Hepatocyte (in vitro differentiated cells): Measurements from ENCODE around the gene CHD2. TPM values are rescaled to one million over a fixed set of nuclear protein-coding genes. Genes with fewer than 3 reads are reported as not detected.

Experiments used
- DNase-seq: peaks from one replicate; pipeline ENCODE4 v3.0.0-alpha.2; 2016; ENCODE audit warnings: low spot score
- H2AFZ ChIP-seq: fragments of 200-600 bp; sonication (generic); 2 replicates; pipeline ENCODE4 v1.6.0; 2016; ENCODE audit warnings: antibody characterized with exemption, mild to moderate bottlenecking
- H3K27ac ChIP-seq: fragments of 200-600 bp; sonication (generic); 2 replicates; pipeline ENCODE4 v1.5.1; 2016; ENCODE audit warnings: mild to moderate bottlenecking
- H3K27me3 ChIP-seq: fragments of 200-600 bp; sonication (generic); 2 replicates; pipeline ENCODE4 v1.6.1; 2016
- H3K36me3 ChIP-seq: fragments of 200-600 bp; sonication (generic); replicated peaks from 2 replicates; pipeline ENCODE4 v1.5.1; 2016; ENCODE audit warnings: low read depth; ENCODE audit not compliant: insufficient read depth
- H3K4me1 ChIP-seq: fragments of 200-600 bp; sonication (generic); 2 replicates; pipeline ENCODE4 v1.5.1; 2016; ENCODE audit warnings: mild to moderate bottlenecking, moderate library complexity; ENCODE audit not compliant: insufficient read depth
- H3K4me2 ChIP-seq: fragments of 200-600 bp; sonication (generic); 2 replicates; pipeline ENCODE4 v1.6.0; 2016
- H3K4me3 ChIP-seq: fragments of 200-600 bp; sonication (generic); 2 replicates; pipeline ENCODE4 v1.5.1; 2016; ENCODE audit warnings: mild to moderate bottlenecking
- H3K79me2 ChIP-seq: fragments of 200-600 bp; sonication (generic); 2 replicates; pipeline ENCODE4 v1.6.0; 2017; ENCODE audit warnings: mild to moderate bottlenecking
- H3K9me2 ChIP-seq: fragments of 200-600 bp; sonication (generic); replicated peaks from 2 replicates; pipeline ENCODE4 v1.6.0; 2017; ENCODE audit warnings: mild to moderate bottlenecking; ENCODE audit not compliant: insufficient read depth
- H3K9me3 ChIP-seq: fragments of 200-600 bp; sonication (generic); 2 replicates; pipeline ENCODE4 v1.5.1; 2016; ENCODE audit warnings: low read depth, mild to moderate bottlenecking
- H4K20me1 ChIP-seq: fragments of 200-600 bp; sonication (generic); 2 replicates; pipeline ENCODE4 v1.6.0; 2016; ENCODE audit warnings: mild to moderate bottlenecking; ENCODE audit not compliant: insufficient read depth, poor library complexity, severe bottlenecking
- EZH2 ChIP-seq: fragments of 200-600 bp; sonication (generic); IDR thresholded peaks from 2 replicates; pipeline ENCODE4 v1.6.1; 2016; ENCODE audit warnings: antibody characterized with exemption, mild to moderate bottlenecking, borderline replicate concordance
- EZH2phosphoT487 ChIP-seq: fragments of 200-600 bp; sonication (generic); IDR thresholded peaks from one replicate; pipeline ENCODE4 v1.6.1; 2018; ENCODE audit warnings: antibody characterized with exemption, mild to moderate bottlenecking, low read depth, moderate library complexity; ENCODE audit not compliant: unreplicated experiment, severe bottlenecking
- WGBS: methylation state at CpG from one replicate; pipeline ENCODE4 v1.1.6; 2016; ENCODE audit warnings: low lambda C conversion rate; ENCODE audit errors: missing lambda C conversion rate; 5-methylcytosine and 5-hydroxymethylcytosine counted together
- polyA plus RNA-seq: library from polyadenylated mRNA; unstranded; fragments of >200 nt; fragmentation: Nextera tagmentation; extraction: Ambion mirVana; gene quantifications from 2 replicates; pipeline ENCODE4 v1.2.1, GENCODE V29; 2016
- total RNA-seq: library from RNA; depleted of rRNA; stranded (reverse); fragments of >200 nt; gene quantifications from 2 replicates; pipeline ENCODE4 v1.2.3, GENCODE V29; 2014
- TF ChIP-seq, protein P1 (sequence below): fragments of 200-600 bp; sonication (generic); IDR thresholded peaks from 2 replicates; pipeline ENCODE4 v1.5.1; 2016; ENCODE audit warnings: antibody characterized with exemption, mild to moderate bottlenecking; ENCODE audit not compliant: poor library complexity

Gene CHD2
- total and polyA plus RNA-seq, 2 experiments from 2014 or later, result 49.3 to 133 TPM

DNA sequence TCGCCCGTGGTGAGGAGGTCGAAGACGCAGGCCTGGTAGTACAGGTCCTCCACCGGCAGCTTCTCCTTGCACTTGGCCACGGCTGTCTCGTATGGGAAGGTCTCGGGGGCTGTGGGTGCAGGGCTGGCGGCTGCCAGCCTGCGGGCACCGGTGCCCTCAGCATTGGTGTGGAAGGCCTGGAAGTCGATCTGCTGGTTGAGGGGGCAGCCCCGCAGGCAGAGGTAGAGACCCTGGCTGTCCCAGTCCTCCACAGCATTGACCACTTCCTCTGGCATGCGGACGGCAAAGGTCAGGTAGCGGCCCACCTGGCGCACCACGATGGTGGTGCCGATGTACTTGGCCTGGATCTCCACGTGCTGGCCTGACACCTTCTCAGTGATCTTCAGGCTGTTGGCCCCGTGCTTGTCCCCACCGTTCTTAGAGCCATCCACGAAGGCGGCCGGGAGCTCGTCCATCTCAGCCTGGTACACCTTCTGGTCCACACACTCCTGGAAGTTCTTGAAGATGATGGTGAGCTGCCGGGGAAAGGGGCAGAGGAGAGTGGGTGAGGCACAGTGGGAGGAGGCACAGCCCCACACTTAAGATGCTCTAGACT, 145.2 kb downstream of the CHD2 start:
- Histone ChIP-seq H3K79me2 (no peaks in the 10 kb centered on the region), H3K36me3 (no peaks in the 10 kb centered on the region), H3K9me3 (no peaks in the 10 kb centered on the region), H2AFZ (no peak overlapping the region), H3K4me1 (no peaks in the 10 kb centered on the region), H3K9me2 (no peaks in the 10 kb centered on the region), H3K4me2 (no peak overlapping the region), H3K27ac (no peak overlapping the region), H3K27me3 (no peaks in the 10 kb centered on the region), H3K4me3 (no peak overlapping the region), H4K20me1 (no peaks in the 10 kb centered on the region)
- 97% methylated on average over 27 of the region's 27 CpGs for WGBS
- TF ChIP-seq, protein P1, sequence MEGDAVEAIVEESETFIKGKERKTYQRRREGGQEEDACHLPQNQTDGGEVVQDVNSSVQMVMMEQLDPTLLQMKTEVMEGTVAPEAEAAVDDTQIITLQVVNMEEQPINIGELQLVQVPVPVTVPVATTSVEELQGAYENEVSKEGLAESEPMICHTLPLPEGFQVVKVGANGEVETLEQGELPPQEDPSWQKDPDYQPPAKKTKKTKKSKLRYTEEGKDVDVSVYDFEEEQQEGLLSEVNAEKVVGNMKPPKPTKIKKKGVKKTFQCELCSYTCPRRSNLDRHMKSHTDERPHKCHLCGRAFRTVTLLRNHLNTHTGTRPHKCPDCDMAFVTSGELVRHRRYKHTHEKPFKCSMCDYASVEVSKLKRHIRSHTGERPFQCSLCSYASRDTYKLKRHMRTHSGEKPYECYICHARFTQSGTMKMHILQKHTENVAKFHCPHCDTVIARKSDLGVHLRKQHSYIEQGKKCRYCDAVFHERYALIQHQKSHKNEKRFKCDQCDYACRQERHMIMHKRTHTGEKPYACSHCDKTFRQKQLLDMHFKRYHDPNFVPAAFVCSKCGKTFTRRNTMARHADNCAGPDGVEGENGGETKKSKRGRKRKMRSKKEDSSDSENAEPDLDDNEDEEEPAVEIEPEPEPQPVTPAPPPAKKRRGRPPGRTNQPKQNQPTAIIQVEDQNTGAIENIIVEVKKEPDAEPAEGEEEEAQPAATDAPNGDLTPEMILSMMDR, result no peak
- TF ChIP-seq EZH2 (no peak), EZH2phosphoT487 (no peak)
- DNase-seq, result no peak

GRCh38 chr15:93046120-93046519, 146.0 kb downstream of the CHD2 start:
- DNase-seq, result no peak
- Histone ChIP-seq H2AFZ (no peak overlapping the region), H3K36me3 (no peaks in the 10 kb centered on the region), H4K20me1 (no peaks in the 10 kb centered on the region), H3K4me3 (no peak overlapping the region), H3K9me2 (no peaks in the 10 kb centered on the region), H3K79me2 (no peaks in the 10 kb centered on the region), H3K4me1 (no peaks in the 10 kb centered on the region), H3K27me3 (no peaks in the 10 kb centered on the region), H3K4me2 (no peak overlapping the region), H3K27ac (no peak overlapping the region), H3K9me3 (no peaks in the 10 kb centered on the region)
- TF ChIP-seq EZH2phosphoT487 (no peak), EZH2 (no peak)
- TF ChIP-seq, protein P1, result no peak
- 96% methylated on average over 4 of the region's 4 CpGs for WGBS

DNA sequence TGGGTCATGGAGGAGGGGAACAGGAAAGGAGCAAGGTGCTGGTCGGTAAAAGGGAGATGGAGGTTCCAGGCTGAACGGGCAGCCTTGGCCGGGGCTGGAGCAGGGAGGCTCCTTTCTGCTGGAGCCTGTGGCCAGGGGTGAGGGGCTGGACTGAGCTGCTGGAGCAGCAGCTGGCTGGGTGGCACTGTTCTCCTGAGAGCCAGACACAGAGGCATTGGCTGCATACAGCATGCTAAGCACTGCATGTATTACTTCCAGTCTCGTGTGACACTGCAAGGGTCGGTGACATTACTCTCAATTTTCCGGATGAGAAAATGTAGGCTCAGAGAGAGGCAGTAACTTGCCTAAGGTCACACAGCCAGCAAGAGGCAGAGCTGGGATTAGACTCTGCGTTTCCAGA, 146.6 kb downstream of the CHD2 start:
- no peak overlapping the region for H3K4me2 ChIP-seq
- no peaks in the 10 kb centered on the region for H3K9me3 ChIP-seq
- H3K4me3 ChIP-seq, result no peak overlapping the region
- 75% methylated on average over 7 of the region's 7 CpGs for WGBS
- no peaks in the 10 kb centered on the region for H3K79me2 ChIP-seq
- H3K27ac ChIP-seq, result no peak overlapping the region
- H3K27me3 ChIP-seq, result no peaks in the 10 kb centered on the region
- H3K4me1 ChIP-seq, result no peaks in the 10 kb centered on the region
- no peaks in the 10 kb centered on the region for H4K20me1 ChIP-seq
- H3K9me2 ChIP-seq, result no peaks in the 10 kb centered on the region
- no peak overlapping the region for H2AFZ ChIP-seq
- TF ChIP-seq, protein P1, result no peak
- no peak for TF ChIP-seq EZH2
- no peak for TF ChIP-seq EZH2phosphoT487
- DNase-seq, result no peak
- H3K36me3 ChIP-seq, result no peaks in the 10 kb centered on the region
